ENCODE results near the gene GPR32. TPM values are rescaled to one million over a fixed set of nuclear protein-coding genes. Genes with fewer than 3 reads are reported as not detected.

GPR32 gene
- polyA plus RNA-seq, 3 donors: not detected

GRCh38 chr19:50723069-50723468, 47.2 kb upstream of the GPR32 start, which contains the start of gene CLEC11A:
Gene CLEC11A, plus strand, starts transcription at chr19:50723364. Its CDS starts 162 bp downstream, at chr19:50723526.
- no peaks in the 10 kb centered on the region for H3K9me3 ChIP-seq (replicated peaks in 1 of 2; ENCODE audit: control insufficient read depth in 1 of 2, insufficient read depth in 1 of 2, low read length in 2 of 2)
- H3K27me3 ChIP-seq (ENCODE audit: control insufficient read depth in 2 of 2, insufficient read depth in 2 of 2, low read length in 2 of 2): peaks cover 3 to 43% of the 10 kb centered on the region in 2 donors

More at GRCh38 chr19:50723069-50723468, 47.2 kb upstream of the GPR32 start, which contains the start of gene CLEC11A:
- Histone ChIP-seq H3K27ac (ENCODE audit: low read depth in 1 of 2, low read length in 2 of 2) (no peak within 1 kb of the TSS), H3K4me2 (replicated peaks; ENCODE audit: extremely low read depth, low read length, poor library complexity, severe bottlenecking) (peak within 1 kb of the TSS; percentile 85), H2AFZ (ENCODE audit: insufficient read depth, low read depth, low read length, poor library complexity, severe bottlenecking) (peak within 1 kb of the TSS; percentile 83), H3K36me3 (replicated peaks in 1 of 2; ENCODE audit: control insufficient read depth in 1 of 2, insufficient read depth in 2 of 2, low read length in 2 of 2) (no peaks in the 10 kb centered on the region), H4K20me1 (ENCODE audit: insufficient read depth, low read length) (no peaks in the 10 kb centered on the region), H3K9ac (ENCODE audit: insufficient read depth, low read length, poor library complexity, severe bottlenecking) (no peak within 1 kb of the TSS), H3K79me2 (ENCODE audit: insufficient read depth, low read length) (peaks cover 10% of the 10 kb centered on the region), H3K4me3 (replicated peaks in 1 of 3; ENCODE audit: low read depth in 2 of 3, low read length in 3 of 3) (peak within 1 kb of the TSS; percentile 51 to 78 (median 62)), H3K4me1 (ENCODE audit: control insufficient read depth in 1 of 2, insufficient read depth in 2 of 2, low read length in 2 of 2) (peaks cover 37 to 51% of the 10 kb centered on the region in 2 donors)
- peaks cover 0 to 25% (median 12%) of the 10 kb centered on the region in 7 donors for H3K9me3 Mint-ChIP-seq
- H3K27me3 Mint-ChIP-seq (ENCODE audit: low read depth in 3 of 3): peaks cover 43 to 81% (median 69%) of the 10 kb centered on the region in 3 donors
- WGBS (ENCODE audit: insufficient coverage): 15% methylated on average over 4 of the region's 15 CpGs
- H3K36me3 Mint-ChIP-seq: peaks cover 0 to 8% of the 10 kb centered on the region in 2 donors
- TF ChIP-seq CTCF (IDR thresholded peaks at IDR 0.05): no peak
- intact Hi-C loops (cut with micrococcal nuclease): loop anchor here in 1 of 2 donors (5.0 kb wide), 1 partner anchor 59 kb away; no protein-coding TSS in a partner anchor
- DNase-seq: peak in 2 of 3 donors; percentile 22 to 24
- peak within 1 kb of the TSS; percentile 85 to 96 for H3K4me3 Mint-ChIP-seq
- peak within 1 kb of the TSS in 3 of 7 donors; percentile 50 to 95 (median 55) for H3K27ac Mint-ChIP-seq
- peaks cover 52% of the 10 kb centered on the region for H3K4me1 Mint-ChIP-seq

Data from CD14-positive monocyte (primary cell).